OCI-LY3 (cell line): ENCODE measurements around the gene OXTR.

Experiments used
- EZH2phosphoT487 ChIP-seq: fragments of 200-600 bp; shearing (Covaris generic); IDR thresholded peaks from 2 replicates; pipeline ENCODE4 v1.6.1; 2018; ENCODE audit warnings: antibody characterized with exemption, mixed run types, low read depth
- TF ChIP-seq, protein P1 (sequence below): fragments of 200-600, 300-600 bp; sonication (generic); IDR thresholded peaks from 2 replicates; pipeline ENCODE4 v1.5.1; 2014; ENCODE audit warnings: antibody characterized with exemption, low read length, low read depth

DNA sequence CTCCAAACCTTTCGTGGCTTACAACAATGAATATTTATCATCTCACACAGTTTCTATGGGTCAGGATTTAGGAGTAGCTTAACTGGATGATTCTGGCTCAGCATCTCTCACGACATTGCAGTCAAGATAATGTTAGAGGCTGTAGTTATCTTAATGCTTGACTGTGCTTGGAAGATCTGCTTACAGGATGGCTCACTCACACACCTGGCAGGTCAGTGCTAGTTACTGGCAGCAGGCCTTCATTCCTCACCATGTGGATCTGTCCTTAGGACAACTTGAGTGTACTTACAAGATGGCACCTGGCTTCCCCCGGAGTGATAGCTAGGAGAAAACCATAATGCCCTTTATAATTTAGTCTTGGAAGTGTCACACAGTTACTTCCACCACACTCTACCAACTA lies 32.8 kb upstream of the OXTR start:
- TF ChIP-seq, protein P1, sequence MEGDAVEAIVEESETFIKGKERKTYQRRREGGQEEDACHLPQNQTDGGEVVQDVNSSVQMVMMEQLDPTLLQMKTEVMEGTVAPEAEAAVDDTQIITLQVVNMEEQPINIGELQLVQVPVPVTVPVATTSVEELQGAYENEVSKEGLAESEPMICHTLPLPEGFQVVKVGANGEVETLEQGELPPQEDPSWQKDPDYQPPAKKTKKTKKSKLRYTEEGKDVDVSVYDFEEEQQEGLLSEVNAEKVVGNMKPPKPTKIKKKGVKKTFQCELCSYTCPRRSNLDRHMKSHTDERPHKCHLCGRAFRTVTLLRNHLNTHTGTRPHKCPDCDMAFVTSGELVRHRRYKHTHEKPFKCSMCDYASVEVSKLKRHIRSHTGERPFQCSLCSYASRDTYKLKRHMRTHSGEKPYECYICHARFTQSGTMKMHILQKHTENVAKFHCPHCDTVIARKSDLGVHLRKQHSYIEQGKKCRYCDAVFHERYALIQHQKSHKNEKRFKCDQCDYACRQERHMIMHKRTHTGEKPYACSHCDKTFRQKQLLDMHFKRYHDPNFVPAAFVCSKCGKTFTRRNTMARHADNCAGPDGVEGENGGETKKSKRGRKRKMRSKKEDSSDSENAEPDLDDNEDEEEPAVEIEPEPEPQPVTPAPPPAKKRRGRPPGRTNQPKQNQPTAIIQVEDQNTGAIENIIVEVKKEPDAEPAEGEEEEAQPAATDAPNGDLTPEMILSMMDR, result no peak
- no peak for TF ChIP-seq EZH2phosphoT487
